GM23338 (cell line): Measurements from ENCODE around the gene CDYL2. TPM values are rescaled to one million over a fixed set of nuclear protein-coding genes. Genes with fewer than 3 reads are reported as not detected.

Experiments used
- ATAC-seq: fragments of 200-7000 bp; cut with Tn5 transposase; 3 replicates; pipeline ENCODE4 v1.9.1; 2020
- DNase-seq: peaks from one replicate; pipeline ENCODE4 v3.0.0-alpha.2; 2015; ENCODE audit warnings: low spot score
- H2AFZ ChIP-seq: fragments of 200-600 bp; sonication (generic); 2 replicates; pipeline ENCODE4 v1.8.0; 2016; ENCODE audit warnings: antibody characterized with exemption, mild to moderate bottlenecking, moderate library complexity
- H3F3A ChIP-seq: fragments of 200-600 bp; sonication (generic); replicated peaks from 2 replicates; pipeline ENCODE4 v1.8.0; 2017; ENCODE audit warnings: antibody characterized with exemption, mixed run types, low read depth
- H3K27ac ChIP-seq: fragments of 200-600 bp; sonication (generic); 2 replicates; pipeline ENCODE4 v1.6.1; 2016; ENCODE audit warnings: low read depth
- H3K27me3 ChIP-seq: fragments of 200-600 bp; sonication (generic); 2 replicates; pipeline ENCODE4 v1.8.0; 2016; ENCODE audit warnings: mild to moderate bottlenecking, mixed run types, moderate library complexity; ENCODE audit not compliant: insufficient read depth
- H3K36me3 ChIP-seq: fragments of 200-600 bp; sonication (generic); 2 replicates; pipeline ENCODE4 v1.8.0; 2016; ENCODE audit warnings: mild to moderate bottlenecking; ENCODE audit not compliant: insufficient read depth
- H3K4me1 ChIP-seq: fragments of 200-600 bp; sonication (generic); 2 replicates; pipeline ENCODE4 v1.8.0; 2016; ENCODE audit warnings: mild to moderate bottlenecking, moderate library complexity; ENCODE audit not compliant: insufficient read depth
- H3K4me2 ChIP-seq: fragments of 200-600 bp; sonication (generic); 2 replicates; pipeline ENCODE4 v1.7.1; 2017; ENCODE audit warnings: mixed run types
- H3K4me3 ChIP-seq: fragments of 200-600 bp; sonication (generic); 2 replicates; pipeline ENCODE4 v1.6.1; 2016; ENCODE audit warnings: mixed run types
- H3K79me2 ChIP-seq: fragments of 200-600 bp; sonication (generic); replicated peaks from 2 replicates; pipeline ENCODE4 v1.8.0; 2017; ENCODE audit warnings: mild to moderate bottlenecking; ENCODE audit not compliant: insufficient read depth
- H3K9me2 ChIP-seq: fragments of 200-600 bp; sonication (generic); 2 replicates; pipeline ENCODE4 v1.8.0; 2017; ENCODE audit not compliant: insufficient read depth
- H4K20me1 ChIP-seq: fragments of 200-600 bp; sonication (generic); replicated peaks from 2 replicates; pipeline ENCODE4 v1.8.0; 2017; ENCODE audit warnings: mild to moderate bottlenecking; ENCODE audit not compliant: insufficient read depth
- H3K27ac Mint-ChIP-seq: 2 replicates; pipeline ENCODE4 v1.8.0; 2020; ENCODE audit warnings: inconsistent platforms, mild to moderate bottlenecking, moderate library complexity, mixed read lengths
- H3K27me3 Mint-ChIP-seq: 3 replicates; pipeline ENCODE4 v1.8.0; 2022; ENCODE audit warnings: low read depth, mild to moderate bottlenecking, moderate library complexity, mixed read lengths, inconsistent platforms; ENCODE audit not compliant: insufficient read depth, poor library complexity
- H3K36me3 Mint-ChIP-seq: 3 replicates; pipeline ENCODE4 v1.8.0; 2021; ENCODE audit warnings: low read depth, mild to moderate bottlenecking, inconsistent platforms, moderate library complexity, mixed read lengths
- H3K4me1 Mint-ChIP-seq: 3 replicates; pipeline ENCODE4 v1.8.0; 2020; ENCODE audit warnings: mild to moderate bottlenecking, inconsistent platforms, mixed read lengths
- H3K4me3 Mint-ChIP-seq: 3 replicates; pipeline ENCODE4 v1.8.0; 2021; ENCODE audit warnings: moderate library complexity, mild to moderate bottlenecking, inconsistent platforms, mixed read lengths
- H3K9me3 Mint-ChIP-seq: 3 replicates; pipeline ENCODE4 v1.8.0; 2020; ENCODE audit warnings: moderate library complexity, mild to moderate bottlenecking, inconsistent platforms, mixed read lengths
- CREB1 ChIP-seq: fragments of 250-450 bp; sonication (Bioruptor Pico); IDR thresholded peaks from 2 replicates; pipeline ENCODE4 v1.5.0; 2020; ENCODE audit warnings: low read depth, mild to moderate bottlenecking, moderate library complexity
- EZH2 ChIP-seq: fragments of 200-600 bp; sonication (generic); IDR thresholded peaks from one replicate; pipeline ENCODE4 v1.8.0; 2017; ENCODE audit warnings: antibody characterized with exemption, mild to moderate bottlenecking, low read depth; ENCODE audit not compliant: unreplicated experiment
- EZH2phosphoT487 ChIP-seq: fragments of 200-600 bp; sonication (generic); IDR thresholded peaks from one replicate; pipeline ENCODE4 v1.8.1; 2018; ENCODE audit warnings: antibody characterized with exemption; ENCODE audit not compliant: unreplicated experiment
- STAT1 ChIP-seq: IDR thresholded peaks from one replicate; pipeline ENCODE4 v1.6.1; 2016; ENCODE audit warnings: antibody characterized with exemption; ENCODE audit not compliant: unreplicated experiment
- ZNF114 ChIP-seq: fragments of 250-450 bp; sonication (Bioruptor Pico); IDR thresholded peaks from 2 replicates; pipeline ENCODE4 v1.5.0; 2020; ENCODE audit warnings: mild to moderate bottlenecking, moderate library complexity
- ZNF331 ChIP-seq: fragments of 250-450 bp; sonication (Bioruptor Pico); IDR thresholded peaks from 2 replicates; pipeline ENCODE4 v1.5.0; 2020; ENCODE audit warnings: low read depth, mild to moderate bottlenecking, moderate library complexity
- polyA plus RNA-seq: library from polyadenylated mRNA; unstranded; fragments of >200 nt; fragmentation: Nextera tagmentation; extraction: Ambion mirVana; gene quantifications from 2 replicates; pipeline ENCODE4 v1.2.1, GENCODE V29; 2016
- total RNA-seq: library from RNA; depleted of rRNA; stranded (reverse); fragments of >200 nt; shearing (Covaris generic); gene quantifications from 2 replicates; pipeline ENCODE4 v1.2.3, GENCODE V29; 2014
- TF ChIP-seq, protein P1 (sequence below): fragments of 250-450 bp; sonication (Bioruptor Pico); IDR thresholded peaks from 2 replicates; pipeline ENCODE4 v1.5.0; 2020; ENCODE audit warnings: mild to moderate bottlenecking, moderate library complexity
- TF ChIP-seq, protein P2 (sequence below), 2 experiments: fragments of 200-600 bp in 1 of 2; sonication (generic) in 1 of 2; conservative IDR thresholded peaks; 2 replicates each; pipeline versions ENCODE4 v1.5.1 to v1.6.1; 2016 to 2017; ENCODE audit warnings: antibody characterized with exemption in 2 of 2, low read depth in 2 of 2, mild to moderate bottlenecking in 2 of 2, moderate library complexity in 1 of 2

The CDYL2 gene
- total and polyA plus RNA-seq, 2 experiments from 2014 or later = 0.82 to 4.3 TPM

DNA sequence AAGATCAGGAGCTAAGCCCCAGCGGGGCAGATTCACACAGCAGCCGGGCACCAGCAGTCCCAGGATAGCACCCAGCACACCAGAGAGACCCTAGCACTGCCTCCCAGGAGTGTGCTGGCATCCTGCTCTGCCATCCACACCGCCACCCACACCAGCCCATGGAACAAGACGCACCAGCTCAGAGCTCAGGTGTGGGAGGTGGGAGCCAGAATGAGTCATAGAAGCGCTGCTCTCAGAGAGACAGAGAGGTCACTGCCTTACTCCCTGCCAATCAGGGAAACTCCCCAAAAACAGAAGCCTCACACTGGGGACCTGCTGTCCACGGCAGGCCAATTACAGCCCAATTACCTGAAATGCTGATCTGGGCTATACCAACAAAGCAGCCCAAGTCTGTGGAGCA, 64.9 kb downstream of the CDYL2 start (continued):
- TF ChIP-seq EZH2 (no peak), ZNF114 (no peak), EZH2phosphoT487 (no peak)
- TF ChIP-seq, protein P1, sequence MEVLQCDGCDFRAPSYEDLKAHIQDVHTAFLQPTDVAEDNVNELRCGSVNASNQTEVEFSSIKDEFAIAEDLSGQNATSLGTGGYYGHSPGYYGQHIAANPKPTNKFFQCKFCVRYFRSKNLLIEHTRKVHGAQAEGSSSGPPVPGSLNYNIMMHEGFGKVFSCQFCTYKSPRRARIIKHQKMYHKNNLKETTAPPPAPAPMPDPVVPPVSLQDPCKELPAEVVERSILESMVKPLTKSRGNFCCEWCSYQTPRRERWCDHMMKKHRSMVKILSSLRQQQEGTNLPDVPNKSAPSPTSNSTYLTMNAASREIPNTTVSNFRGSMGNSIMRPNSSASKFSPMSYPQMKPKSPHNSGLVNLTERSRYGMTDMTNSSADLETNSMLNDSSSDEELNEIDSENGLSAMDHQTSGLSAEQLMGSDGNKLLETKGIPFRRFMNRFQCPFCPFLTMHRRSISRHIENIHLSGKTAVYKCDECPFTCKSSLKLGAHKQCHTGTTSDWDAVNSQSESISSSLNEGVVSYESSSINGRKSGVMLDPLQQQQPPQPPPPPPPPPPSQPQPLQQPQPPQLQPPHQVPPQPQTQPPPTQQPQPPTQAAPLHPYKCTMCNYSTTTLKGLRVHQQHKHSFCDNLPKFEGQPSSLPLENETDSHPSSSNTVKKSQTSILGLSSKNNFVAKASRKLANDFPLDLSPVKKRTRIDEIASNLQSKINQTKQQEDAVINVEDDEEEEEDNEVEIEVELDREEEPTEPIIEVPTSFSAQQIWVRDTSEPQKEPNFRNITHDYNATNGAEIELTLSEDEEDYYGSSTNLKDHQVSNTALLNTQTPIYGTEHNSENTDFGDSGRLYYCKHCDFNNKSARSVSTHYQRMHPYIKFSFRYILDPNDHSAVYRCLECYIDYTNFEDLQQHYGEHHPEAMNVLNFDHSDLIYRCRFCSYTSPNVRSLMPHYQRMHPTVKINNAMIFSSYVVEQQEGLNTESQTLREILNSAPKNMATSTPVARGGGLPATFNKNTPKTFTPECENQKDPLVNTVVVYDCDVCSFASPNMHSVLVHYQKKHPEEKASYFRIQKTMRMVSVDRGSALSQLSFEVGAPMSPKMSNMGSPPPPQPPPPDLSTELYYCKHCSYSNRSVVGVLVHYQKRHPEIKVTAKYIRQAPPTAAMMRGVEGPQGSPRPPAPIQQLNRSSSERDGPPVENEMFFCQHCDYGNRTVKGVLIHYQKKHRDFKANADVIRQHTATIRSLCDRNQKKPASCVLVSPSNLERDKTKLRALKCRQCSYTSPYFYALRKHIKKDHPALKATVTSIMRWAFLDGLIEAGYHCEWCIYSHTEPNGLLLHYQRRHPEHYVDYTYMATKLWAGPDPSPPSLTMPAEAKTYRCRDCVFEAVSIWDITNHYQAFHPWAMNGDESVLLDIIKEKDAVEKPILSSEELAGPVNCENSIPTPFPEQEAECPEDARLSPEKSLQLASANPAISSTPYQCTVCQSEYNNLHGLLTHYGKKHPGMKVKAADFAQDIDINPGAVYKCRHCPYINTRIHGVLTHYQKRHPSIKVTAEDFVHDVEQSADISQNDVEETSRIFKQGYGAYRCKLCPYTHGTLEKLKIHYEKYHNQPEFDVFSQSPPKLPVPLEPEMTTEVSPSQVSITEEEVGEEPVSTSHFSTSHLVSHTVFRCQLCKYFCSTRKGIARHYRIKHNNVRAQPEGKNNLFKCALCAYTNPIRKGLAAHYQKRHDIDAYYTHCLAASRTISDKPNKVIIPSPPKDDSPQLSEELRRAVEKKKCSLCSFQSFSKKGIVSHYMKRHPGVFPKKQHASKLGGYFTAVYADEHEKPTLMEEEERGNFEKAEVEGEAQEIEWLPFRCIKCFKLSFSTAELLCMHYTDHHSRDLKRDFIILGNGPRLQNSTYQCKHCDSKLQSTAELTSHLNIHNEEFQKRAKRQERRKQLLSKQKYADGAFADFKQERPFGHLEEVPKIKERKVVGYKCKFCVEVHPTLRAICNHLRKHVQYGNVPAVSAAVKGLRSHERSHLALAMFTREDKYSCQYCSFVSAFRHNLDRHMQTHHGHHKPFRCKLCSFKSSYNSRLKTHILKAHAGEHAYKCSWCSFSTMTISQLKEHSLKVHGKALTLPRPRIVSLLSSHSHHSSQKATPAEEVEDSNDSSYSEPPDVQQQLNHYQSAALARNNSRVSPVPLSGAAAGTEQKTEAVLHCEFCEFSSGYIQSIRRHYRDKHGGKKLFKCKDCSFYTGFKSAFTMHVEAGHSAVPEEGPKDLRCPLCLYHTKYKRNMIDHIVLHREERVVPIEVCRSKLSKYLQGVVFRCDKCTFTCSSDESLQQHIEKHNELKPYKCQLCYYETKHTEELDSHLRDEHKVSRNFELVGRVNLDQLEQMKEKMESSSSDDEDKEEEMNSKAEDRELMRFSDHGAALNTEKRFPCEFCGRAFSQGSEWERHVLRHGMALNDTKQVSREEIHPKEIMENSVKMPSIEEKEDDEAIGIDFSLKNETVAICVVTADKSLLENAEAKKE (CRISPR knock-in tag) = no peak

DNA sequence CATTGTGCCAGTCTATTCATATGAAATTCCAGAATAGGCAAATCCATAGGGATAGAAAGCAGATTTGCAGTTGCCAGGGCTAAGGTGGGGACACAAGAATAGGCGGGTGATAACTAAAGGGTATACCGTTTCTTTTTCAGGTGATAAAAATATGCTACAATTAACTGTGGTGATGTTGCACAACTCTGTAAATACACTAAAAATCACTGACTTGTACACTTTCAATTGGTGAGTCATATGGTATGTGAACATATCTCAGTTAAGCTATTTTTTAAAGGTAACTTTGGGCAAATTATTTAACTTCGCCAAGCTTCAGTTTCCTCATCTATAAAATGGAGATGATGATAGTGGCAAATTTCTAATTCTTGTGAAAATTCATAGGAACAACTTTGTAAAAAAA, 65.9 kb downstream of the CDYL2 start:
- Histone ChIP-seq H3K79me2 (no peaks in the 10 kb centered on the region), H4K20me1 (no peaks in the 10 kb centered on the region), H3K27me3 (no peaks in the 10 kb centered on the region), H3K36me3 (no peaks in the 10 kb centered on the region), H3K9me2 (peaks cover 17% of the 10 kb centered on the region), H3K4me2 (no peak overlapping the region), H3K4me3 (no peak overlapping the region), H3F3A (no peaks in the 10 kb centered on the region), H3K27ac (no peak overlapping the region), H2AFZ (no peak overlapping the region), H3K4me1 (no peaks in the 10 kb centered on the region)
- ATAC-seq (no peak), DNase-seq (no peak)
- Mint-ChIP-seq H3K9me3 (peaks cover 29% of the 10 kb centered on the region), H3K4me1 (no peaks in the 10 kb centered on the region), H3K27me3 (peaks cover 4% of the 10 kb centered on the region), H3K4me3 (no peak overlapping the region), H3K27ac (no peak overlapping the region), H3K36me3 (peaks cover 3% of the 10 kb centered on the region; the same call in 1 of the 3 replicates)
- TF ChIP-seq EZH2 (no peak), STAT1 (no peak), CREB1 (CRISPR knock-in tag) (no peak), ZNF331 (CRISPR knock-in tag) (no peak), ZNF114 (no peak), EZH2phosphoT487 (no peak)
- TF ChIP-seq, protein P1 (CRISPR knock-in tag) = no peak
- TF ChIP-seq, protein P2, sequence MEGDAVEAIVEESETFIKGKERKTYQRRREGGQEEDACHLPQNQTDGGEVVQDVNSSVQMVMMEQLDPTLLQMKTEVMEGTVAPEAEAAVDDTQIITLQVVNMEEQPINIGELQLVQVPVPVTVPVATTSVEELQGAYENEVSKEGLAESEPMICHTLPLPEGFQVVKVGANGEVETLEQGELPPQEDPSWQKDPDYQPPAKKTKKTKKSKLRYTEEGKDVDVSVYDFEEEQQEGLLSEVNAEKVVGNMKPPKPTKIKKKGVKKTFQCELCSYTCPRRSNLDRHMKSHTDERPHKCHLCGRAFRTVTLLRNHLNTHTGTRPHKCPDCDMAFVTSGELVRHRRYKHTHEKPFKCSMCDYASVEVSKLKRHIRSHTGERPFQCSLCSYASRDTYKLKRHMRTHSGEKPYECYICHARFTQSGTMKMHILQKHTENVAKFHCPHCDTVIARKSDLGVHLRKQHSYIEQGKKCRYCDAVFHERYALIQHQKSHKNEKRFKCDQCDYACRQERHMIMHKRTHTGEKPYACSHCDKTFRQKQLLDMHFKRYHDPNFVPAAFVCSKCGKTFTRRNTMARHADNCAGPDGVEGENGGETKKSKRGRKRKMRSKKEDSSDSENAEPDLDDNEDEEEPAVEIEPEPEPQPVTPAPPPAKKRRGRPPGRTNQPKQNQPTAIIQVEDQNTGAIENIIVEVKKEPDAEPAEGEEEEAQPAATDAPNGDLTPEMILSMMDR (conservative IDR thresholded peaks at IDR 0.05; ENCODE audit: low read depth in 2 of 2) = no peak
